SK-N-SH treated with all-trans-retinoic acid at 6 μM for 48 hours (cell line): ENCODE data around the gene INSIG2.

Experiments
- ATAC-seq: fragments of 200-7000 bp; cut with Tn5 transposase; 3 replicates; pipeline ENCODE4 v1.9.1; 2020; ENCODE audit warnings: mild to moderate bottlenecking, moderate library complexity
- ARNTL ChIP-seq: fragments of 450-650 bp; formaldehyde crosslinking; IDR thresholded peaks from 2 replicates; pipeline ENCODE4 v1.5.0; 2020; ENCODE audit warnings: low read depth, mild to moderate bottlenecking, moderate library complexity, borderline replicate concordance
- BACH2 ChIP-seq: fragments of 250-450 bp; sonication (Bioruptor Pico); IDR thresholded peaks from 2 replicates; pipeline ENCODE4 v1.9.0; 2021; ENCODE audit warnings: mild to moderate bottlenecking, borderline replicate concordance
- CSDC2 ChIP-seq: fragments of 250-450 bp; sonication (Bioruptor Pico); IDR thresholded peaks from 2 replicates; pipeline ENCODE4 v1.5.0; 2020; ENCODE audit warnings: mild to moderate bottlenecking, moderate library complexity
- ESRRG ChIP-seq: fragments of 250-450 bp; sonication (Bioruptor Pico); IDR thresholded peaks from 2 replicates; pipeline ENCODE4 v1.6.1; 2021; ENCODE audit warnings: mild to moderate bottlenecking
- GLIS3 ChIP-seq: fragments of 250-450 bp; sonication (Bioruptor Pico); IDR thresholded peaks from 2 replicates; pipeline ENCODE4 v1.5.0; 2020; ENCODE audit warnings: mild to moderate bottlenecking, moderate library complexity
- ISL1 ChIP-seq: fragments of 250-450 bp; sonication (Bioruptor Pico); IDR thresholded peaks from 2 replicates; pipeline ENCODE4 v2.1.2; 2022; ENCODE audit warnings: mild to moderate bottlenecking, moderate library complexity
- OSR1 ChIP-seq: fragments of 250-450 bp; sonication (Bioruptor Pico); IDR thresholded peaks from 2 replicates; pipeline ENCODE4 v1.8.0; 2022; ENCODE audit warnings: moderate library complexity, mild to moderate bottlenecking, inconsistent platforms
- PPARA ChIP-seq: fragments of 250-450 bp; sonication (Bioruptor Pico); IDR thresholded peaks from 2 replicates; pipeline ENCODE4 v1.5.0; 2020; ENCODE audit warnings: mild to moderate bottlenecking, borderline replicate concordance
- RARB ChIP-seq: fragments of 250-450 bp; sonication (Bioruptor Pico); IDR thresholded peaks from 2 replicates; pipeline ENCODE4 v1.8.0; 2021; ENCODE audit warnings: mild to moderate bottlenecking, moderate library complexity
- SNAI2 ChIP-seq: fragments of 250-450 bp; sonication (Bioruptor Pico); IDR thresholded peaks from 2 replicates; pipeline ENCODE4 v1.5.0; 2020; ENCODE audit warnings: mild to moderate bottlenecking, moderate library complexity
- TCF4 ChIP-seq: fragments of 250-450 bp; sonication (Bioruptor Pico); IDR thresholded peaks from 2 replicates; pipeline ENCODE4 v1.8.0; 2021; ENCODE audit warnings: mild to moderate bottlenecking, moderate library complexity, borderline replicate concordance
- TOX ChIP-seq: fragments of 250-450 bp; sonication (Bioruptor Pico); IDR thresholded peaks from 2 replicates; pipeline ENCODE4 v1.8.0; 2021; ENCODE audit warnings: mild to moderate bottlenecking, moderate library complexity, borderline replicate concordance
- ZC3H10 ChIP-seq: fragments of 250-450 bp; sonication (Bioruptor Pico); IDR thresholded peaks from 2 replicates; pipeline ENCODE4 v1.5.1; 2021; ENCODE audit warnings: mild to moderate bottlenecking, moderate library complexity
- ZFP3 ChIP-seq: fragments of 250-450 bp; sonication (Bioruptor Pico); IDR thresholded peaks from 2 replicates; pipeline ENCODE4 v1.5.0; 2020; ENCODE audit warnings: mild to moderate bottlenecking, moderate library complexity
- ZFP30 ChIP-seq: fragments of 450-650 bp; formaldehyde crosslinking; IDR thresholded peaks from 2 replicates; pipeline ENCODE4 v1.5.0; 2022; ENCODE audit warnings: mild to moderate bottlenecking, moderate library complexity
- ZNF70 ChIP-seq: fragments of 450-650 bp; formaldehyde crosslinking; IDR thresholded peaks from 2 replicates; pipeline ENCODE4 v1.5.0; 2020; ENCODE audit warnings: mild to moderate bottlenecking, moderate library complexity
- TF ChIP-seq, protein P1 (sequence below): fragments of 250-450 bp; sonication (Bioruptor Pico); IDR thresholded peaks from 2 replicates; pipeline ENCODE4 v1.8.0; 2021; ENCODE audit warnings: low read depth, mild to moderate bottlenecking, moderate library complexity, borderline replicate concordance
- TF ChIP-seq, protein P2 (sequence below): fragments of 250-450 bp; sonication (Bioruptor Pico); IDR thresholded peaks from 2 replicates; pipeline ENCODE4 v1.8.0; 2020; ENCODE audit warnings: mild to moderate bottlenecking, moderate library complexity, borderline replicate concordance
- TF ChIP-seq, protein P3 (sequence below): fragments of 250-450 bp; sonication (Bioruptor Pico); IDR thresholded peaks from 2 replicates; pipeline ENCODE4 v1.5.0; 2020; ENCODE audit warnings: mild to moderate bottlenecking, moderate library complexity
- TF ChIP-seq, protein P4 (sequence below): fragments of 250-450 bp; sonication (Bioruptor Pico); IDR thresholded peaks from 2 replicates; pipeline ENCODE4 v1.5.1; 2021; ENCODE audit warnings: mild to moderate bottlenecking, moderate library complexity
- TF ChIP-seq, protein P5 (sequence below): fragments of 250-450 bp; sonication (Bioruptor Pico); IDR thresholded peaks from 2 replicates; pipeline ENCODE4 v1.5.1; 2020; ENCODE audit warnings: low read depth, mild to moderate bottlenecking, moderate library complexity

Gene INSIG2

DNA sequence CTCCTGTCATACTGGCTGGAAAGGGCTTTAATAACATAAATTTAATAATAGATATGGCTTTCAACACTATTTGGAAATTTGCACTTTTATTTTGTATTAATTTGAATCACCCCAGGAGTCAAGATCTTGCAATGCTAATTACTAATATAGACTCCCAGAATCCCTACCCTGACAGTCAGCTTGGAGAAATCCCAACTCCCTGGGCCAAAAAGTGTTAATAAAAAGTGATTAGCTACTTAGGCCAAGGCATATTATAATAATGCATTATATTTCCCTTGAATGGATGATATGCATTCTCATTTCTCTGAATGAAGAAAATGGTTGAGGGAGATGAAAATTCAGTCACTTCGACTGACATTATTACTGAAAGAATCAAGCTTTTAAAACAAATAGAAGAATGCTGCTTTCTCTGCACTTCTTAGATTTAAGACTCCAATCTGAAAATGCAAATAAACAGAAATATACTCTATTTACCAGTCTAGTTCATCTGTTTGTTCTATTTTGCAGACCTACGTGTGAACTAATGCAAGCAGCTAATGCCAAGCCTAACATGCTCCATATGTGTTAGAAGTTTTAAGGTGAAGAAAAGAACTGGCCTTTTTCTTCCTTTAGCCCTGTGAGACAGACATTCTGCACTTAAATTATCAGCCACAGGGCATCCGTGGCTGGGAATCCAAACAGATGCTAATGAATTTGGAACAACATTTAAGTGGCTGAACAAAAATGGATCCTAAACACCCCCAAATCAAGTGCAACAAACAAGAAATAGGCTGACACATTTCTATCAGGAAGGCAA, 33.9 kb upstream of the INSIG2 start:
- ATAC-seq: no peak
- TF ChIP-seq OSR1 (no peak), ZC3H10 (no peak), ZFP30 (CRISPR knock-in tag) (no peak), BACH2 (CRISPR knock-in tag) (no peak), TOX (no peak), ESRRG (CRISPR knock-in tag) (no peak), PPARA (CRISPR knock-in tag) (no peak), ISL1 (CRISPR knock-in tag) (no peak), ZFP3 (CRISPR knock-in tag) (no peak), GLIS3 (CRISPR knock-in tag) (no peak), RARB (CRISPR knock-in tag) (no peak), CSDC2 (no peak), ZNF70 (no peak)
- TF ChIP-seq, protein P1, sequence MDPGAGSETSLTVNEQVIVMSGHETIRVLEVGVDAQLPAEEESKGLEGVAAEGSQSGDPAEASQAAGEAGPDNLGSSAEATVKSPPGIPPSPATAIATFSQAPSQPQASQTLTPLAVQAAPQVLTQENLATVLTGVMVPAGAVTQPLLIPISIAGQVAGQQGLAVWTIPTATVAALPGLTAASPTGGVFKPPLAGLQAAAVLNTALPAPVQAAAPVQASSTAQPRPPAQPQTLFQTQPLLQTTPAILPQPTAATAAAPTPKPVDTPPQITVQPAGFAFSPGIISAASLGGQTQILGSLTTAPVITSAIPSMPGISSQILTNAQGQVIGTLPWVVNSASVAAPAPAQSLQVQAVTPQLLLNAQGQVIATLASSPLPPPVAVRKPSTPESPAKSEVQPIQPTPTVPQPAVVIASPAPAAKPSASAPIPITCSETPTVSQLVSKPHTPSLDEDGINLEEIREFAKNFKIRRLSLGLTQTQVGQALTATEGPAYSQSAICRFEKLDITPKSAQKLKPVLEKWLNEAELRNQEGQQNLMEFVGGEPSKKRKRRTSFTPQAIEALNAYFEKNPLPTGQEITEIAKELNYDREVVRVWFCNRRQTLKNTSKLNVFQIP (CRISPR knock-in tag): no peak
- TF ChIP-seq, protein P2, sequence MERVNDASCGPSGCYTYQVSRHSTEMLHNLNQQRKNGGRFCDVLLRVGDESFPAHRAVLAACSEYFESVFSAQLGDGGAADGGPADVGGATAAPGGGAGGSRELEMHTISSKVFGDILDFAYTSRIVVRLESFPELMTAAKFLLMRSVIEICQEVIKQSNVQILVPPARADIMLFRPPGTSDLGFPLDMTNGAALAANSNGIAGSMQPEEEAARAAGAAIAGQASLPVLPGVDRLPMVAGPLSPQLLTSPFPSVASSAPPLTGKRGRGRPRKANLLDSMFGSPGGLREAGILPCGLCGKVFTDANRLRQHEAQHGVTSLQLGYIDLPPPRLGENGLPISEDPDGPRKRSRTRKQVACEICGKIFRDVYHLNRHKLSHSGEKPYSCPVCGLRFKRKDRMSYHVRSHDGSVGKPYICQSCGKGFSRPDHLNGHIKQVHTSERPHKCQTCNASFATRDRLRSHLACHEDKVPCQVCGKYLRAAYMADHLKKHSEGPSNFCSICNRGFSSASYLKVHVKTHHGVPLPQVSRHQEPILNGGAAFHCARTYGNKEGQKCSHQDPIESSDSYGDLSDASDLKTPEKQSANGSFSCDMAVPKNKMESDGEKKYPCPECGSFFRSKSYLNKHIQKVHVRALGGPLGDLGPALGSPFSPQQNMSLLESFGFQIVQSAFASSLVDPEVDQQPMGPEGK (CRISPR knock-in tag): no peak
- TF ChIP-seq, protein P3, sequence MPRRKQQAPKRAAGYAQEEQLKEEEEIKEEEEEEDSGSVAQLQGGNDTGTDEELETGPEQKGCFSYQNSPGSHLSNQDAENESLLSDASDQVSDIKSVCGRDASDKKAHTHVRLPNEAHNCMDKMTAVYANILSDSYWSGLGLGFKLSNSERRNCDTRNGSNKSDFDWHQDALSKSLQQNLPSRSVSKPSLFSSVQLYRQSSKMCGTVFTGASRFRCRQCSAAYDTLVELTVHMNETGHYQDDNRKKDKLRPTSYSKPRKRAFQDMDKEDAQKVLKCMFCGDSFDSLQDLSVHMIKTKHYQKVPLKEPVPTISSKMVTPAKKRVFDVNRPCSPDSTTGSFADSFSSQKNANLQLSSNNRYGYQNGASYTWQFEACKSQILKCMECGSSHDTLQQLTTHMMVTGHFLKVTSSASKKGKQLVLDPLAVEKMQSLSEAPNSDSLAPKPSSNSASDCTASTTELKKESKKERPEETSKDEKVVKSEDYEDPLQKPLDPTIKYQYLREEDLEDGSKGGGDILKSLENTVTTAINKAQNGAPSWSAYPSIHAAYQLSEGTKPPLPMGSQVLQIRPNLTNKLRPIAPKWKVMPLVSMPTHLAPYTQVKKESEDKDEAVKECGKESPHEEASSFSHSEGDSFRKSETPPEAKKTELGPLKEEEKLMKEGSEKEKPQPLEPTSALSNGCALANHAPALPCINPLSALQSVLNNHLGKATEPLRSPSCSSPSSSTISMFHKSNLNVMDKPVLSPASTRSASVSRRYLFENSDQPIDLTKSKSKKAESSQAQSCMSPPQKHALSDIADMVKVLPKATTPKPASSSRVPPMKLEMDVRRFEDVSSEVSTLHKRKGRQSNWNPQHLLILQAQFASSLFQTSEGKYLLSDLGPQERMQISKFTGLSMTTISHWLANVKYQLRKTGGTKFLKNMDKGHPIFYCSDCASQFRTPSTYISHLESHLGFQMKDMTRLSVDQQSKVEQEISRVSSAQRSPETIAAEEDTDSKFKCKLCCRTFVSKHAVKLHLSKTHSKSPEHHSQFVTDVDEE (CRISPR knock-in tag): no peak
- TF ChIP-seq, protein P4, sequence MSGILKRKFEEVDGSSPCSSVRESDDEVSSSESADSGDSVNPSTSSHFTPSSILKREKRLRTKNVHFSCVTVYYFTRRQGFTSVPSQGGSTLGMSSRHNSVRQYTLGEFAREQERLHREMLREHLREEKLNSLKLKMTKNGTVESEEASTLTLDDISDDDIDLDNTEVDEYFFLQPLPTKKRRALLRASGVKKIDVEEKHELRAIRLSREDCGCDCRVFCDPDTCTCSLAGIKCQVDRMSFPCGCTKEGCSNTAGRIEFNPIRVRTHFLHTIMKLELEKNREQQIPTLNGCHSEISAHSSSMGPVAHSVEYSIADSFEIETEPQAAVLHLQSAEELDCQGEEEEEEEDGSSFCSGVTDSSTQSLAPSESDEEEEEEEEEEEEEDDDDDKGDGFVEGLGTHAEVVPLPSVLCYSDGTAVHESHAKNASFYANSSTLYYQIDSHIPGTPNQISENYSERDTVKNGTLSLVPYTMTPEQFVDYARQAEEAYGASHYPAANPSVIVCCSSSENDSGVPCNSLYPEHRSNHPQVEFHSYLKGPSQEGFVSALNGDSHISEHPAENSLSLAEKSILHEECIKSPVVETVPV (CRISPR knock-in tag): no peak

DNA sequence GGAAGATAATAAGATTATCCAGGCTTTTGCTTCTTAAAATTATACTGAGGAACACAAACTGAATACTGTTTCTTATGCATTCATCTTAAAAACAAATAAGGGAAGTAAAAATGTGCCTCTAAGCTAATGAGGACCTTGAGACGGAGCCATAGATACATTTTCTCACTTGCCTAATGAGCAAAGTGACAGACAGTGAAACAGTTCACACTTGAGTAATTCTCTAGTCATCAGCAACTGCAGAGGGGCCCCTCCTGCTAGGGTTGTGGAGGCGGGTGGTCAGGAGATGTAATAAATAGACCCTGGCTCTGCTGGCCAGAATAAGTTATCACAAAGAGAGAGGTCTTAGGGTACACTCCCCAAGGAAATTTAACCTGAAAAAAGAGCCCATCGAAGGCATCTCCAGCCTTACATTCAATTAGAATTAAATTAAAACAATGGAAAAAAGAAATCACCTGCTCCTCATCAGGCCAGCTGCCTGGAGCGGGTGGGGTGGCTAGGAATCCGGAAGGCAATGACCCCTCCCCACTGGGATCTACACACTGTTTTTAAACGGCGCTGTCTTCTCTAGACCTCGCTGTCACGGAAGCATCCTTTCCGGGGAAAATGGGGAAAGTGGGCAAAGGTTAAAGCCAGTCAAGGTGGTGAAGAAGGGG, 32.6 kb upstream of the INSIG2 start:
- no peak for TF ChIP-seq ARNTL
- ATAC-seq: no peak

DNA sequence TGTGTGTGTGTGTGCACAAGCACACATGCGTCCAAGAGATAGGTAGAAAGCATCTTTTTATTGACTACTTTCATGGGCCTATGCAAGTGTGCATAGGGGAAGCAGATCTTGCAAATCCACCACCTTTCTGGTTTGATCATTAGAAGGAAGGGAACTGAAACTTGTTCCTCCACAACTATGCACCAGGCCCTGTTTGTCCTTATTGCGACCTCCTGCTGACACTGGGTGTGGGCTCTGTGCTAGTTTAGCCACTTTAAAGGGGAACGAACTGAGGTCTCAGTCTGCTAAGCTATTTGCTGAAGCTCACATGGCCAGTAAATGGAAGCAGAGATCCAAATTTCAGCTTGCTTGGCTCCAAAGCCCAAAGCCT, 32.1 kb upstream of the INSIG2 start:
- ATAC-seq: no peak
- TF ChIP-seq, protein P2 (CRISPR knock-in tag): no peak
- TF ChIP-seq ZFP30 (CRISPR knock-in tag) (no peak), ESRRG (CRISPR knock-in tag) (no peak), ZFP3 (CRISPR knock-in tag) (no peak), ZNF70 (no peak), RARB (CRISPR knock-in tag) (no peak), ISL1 (CRISPR knock-in tag) (no peak), ZC3H10 (no peak), TCF4 (no peak), SNAI2 (CRISPR knock-in tag) (no peak)
- TF ChIP-seq, protein P5, sequence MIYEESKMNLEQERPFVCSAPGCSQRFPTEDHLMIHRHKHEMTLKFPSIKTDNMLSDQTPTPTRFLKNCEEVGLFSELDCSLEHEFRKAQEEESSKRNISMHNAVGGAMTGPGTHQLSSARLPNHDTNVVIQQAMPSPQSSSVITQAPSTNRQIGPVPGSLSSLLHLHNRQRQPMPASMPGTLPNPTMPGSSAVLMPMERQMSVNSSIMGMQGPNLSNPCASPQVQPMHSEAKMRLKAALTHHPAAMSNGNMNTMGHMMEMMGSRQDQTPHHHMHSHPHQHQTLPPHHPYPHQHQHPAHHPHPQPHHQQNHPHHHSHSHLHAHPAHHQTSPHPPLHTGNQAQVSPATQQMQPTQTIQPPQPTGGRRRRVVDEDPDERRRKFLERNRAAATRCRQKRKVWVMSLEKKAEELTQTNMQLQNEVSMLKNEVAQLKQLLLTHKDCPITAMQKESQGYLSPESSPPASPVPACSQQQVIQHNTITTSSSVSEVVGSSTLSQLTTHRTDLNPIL (CRISPR knock-in tag): no peak
- TF ChIP-seq, protein P1 (CRISPR knock-in tag): no peak
